PFSK-1 (cell line): ENCODE results near the gene CAPZA2.

Experiments
- TAF1 ChIP-seq: IDR thresholded peaks from 2 replicates; pipeline ENCODE4 v1.6.1; 2012; ENCODE audit warnings: low read length, control low read depth, borderline replicate concordance; ENCODE audit not compliant: insufficient read depth
- TF ChIP-seq, protein P1 (sequence below), 2 experiments: IDR thresholded peaks; 2 replicates each; pipeline versions ENCODE4 v1.6.1 to v1.8.0; 2011 to 2012; ENCODE audit warnings: low read depth in 2 of 2, low read length in 2 of 2, control low read depth in 1 of 2, inconsistent platforms in 1 of 2, mild to moderate bottlenecking in 1 of 2, moderate library complexity in 1 of 2; ENCODE audit not compliant: insufficient read depth in 1 of 2

DNA sequence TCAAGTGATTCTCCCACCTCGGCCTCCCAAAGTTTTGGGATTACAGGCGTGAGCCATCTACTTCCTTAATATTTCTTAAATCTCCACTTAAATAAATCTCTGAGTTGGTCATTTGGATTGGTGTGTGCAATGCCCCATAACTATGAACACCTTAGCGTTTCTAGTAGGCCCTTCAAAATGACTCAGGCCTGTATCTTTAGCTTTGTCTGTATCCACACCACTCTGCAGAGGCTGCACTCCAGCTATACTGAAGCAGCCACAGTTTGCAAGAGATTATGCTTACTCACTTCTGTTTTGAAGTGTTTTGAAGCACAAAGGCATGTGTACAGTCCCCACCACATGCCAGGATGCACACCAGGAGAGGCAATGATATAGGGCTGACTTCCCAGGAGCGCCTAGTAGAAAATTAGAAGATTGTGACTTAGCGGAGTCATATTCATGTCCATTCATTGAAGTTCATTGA is 88.5 kb downstream of the CAPZA2 start:
- TF ChIP-seq, protein P1, sequence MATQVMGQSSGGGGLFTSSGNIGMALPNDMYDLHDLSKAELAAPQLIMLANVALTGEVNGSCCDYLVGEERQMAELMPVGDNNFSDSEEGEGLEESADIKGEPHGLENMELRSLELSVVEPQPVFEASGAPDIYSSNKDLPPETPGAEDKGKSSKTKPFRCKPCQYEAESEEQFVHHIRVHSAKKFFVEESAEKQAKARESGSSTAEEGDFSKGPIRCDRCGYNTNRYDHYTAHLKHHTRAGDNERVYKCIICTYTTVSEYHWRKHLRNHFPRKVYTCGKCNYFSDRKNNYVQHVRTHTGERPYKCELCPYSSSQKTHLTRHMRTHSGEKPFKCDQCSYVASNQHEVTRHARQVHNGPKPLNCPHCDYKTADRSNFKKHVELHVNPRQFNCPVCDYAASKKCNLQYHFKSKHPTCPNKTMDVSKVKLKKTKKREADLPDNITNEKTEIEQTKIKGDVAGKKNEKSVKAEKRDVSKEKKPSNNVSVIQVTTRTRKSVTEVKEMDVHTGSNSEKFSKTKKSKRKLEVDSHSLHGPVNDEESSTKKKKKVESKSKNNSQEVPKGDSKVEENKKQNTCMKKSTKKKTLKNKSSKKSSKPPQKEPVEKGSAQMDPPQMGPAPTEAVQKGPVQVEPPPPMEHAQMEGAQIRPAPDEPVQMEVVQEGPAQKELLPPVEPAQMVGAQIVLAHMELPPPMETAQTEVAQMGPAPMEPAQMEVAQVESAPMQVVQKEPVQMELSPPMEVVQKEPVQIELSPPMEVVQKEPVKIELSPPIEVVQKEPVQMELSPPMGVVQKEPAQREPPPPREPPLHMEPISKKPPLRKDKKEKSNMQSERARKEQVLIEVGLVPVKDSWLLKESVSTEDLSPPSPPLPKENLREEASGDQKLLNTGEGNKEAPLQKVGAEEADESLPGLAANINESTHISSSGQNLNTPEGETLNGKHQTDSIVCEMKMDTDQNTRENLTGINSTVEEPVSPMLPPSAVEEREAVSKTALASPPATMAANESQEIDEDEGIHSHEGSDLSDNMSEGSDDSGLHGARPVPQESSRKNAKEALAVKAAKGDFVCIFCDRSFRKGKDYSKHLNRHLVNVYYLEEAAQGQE (IDR thresholded peaks at IDR 0.05; ENCODE audit: insufficient read depth in 1 of 2, low read depth in 2 of 2, low read length in 2 of 2) = no peak
- TF ChIP-seq TAF1 = no peak
